ENCODE data around the gene HS2ST1.
"Not testable (repeated sequence)": the region's sequence is repeated elsewhere in the genome, so short reads cannot be mapped to it uniquely, and the experiment has no call there.

HS2ST1 gene

GRCh38 chr1:87017998-87018672 lies 103.7 kb downstream of the HS2ST1 start:
- DNase-seq (ENCODE audit: low read depth in 2 of 2), result no peak

DNA sequence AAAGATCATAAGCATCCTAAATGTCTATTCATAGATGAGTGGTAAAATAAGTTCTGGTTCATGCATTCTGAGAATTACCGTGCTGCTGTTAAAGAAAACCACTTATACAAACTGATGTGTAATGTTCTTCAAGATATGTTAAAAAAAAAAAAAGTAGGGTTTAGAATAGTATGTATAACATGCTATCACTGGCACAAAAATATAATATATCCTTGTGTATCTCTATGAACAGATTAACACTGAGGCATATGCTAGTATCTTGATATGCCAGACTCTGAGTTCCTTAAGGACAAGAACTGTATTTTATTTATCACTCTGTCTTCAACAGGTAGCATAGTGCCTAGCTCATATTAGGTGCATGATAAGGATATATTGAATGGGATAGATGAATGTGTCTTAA lies 108.9 kb downstream of the HS2ST1 start:
- no peak for DNase-seq (ENCODE audit: low read depth in 2 of 2)

DNA sequence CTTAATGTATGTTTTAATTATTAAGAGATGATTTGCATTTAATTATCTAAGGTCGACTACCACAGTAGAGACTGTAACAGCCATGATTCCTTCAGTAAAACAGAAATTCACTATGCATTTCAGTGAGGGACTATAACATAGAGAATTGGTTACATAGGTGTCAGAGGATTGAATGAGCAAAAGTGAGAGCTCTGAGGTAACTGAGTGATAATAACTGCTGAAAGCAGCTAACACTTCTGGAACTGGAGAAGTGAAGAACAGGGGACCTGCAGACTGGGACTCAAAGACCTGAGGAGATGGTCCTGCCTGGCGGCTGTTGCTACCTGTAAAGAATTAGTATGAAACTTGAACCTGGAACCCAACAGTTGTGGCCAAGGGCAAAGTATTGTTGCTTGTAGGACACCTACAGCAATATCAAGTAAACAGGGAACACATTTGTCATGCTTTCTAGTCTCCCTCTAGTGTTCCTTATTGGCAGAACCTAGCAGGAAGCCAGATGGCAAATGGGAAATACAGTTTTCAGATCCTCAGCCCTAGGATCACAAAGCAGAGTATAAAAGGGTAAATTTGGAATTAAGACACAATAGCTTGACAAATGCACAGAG lies 110.6 kb downstream of the HS2ST1 start:
- no peak for DNase-seq (ENCODE audit: low read depth in 2 of 2)

DNA sequence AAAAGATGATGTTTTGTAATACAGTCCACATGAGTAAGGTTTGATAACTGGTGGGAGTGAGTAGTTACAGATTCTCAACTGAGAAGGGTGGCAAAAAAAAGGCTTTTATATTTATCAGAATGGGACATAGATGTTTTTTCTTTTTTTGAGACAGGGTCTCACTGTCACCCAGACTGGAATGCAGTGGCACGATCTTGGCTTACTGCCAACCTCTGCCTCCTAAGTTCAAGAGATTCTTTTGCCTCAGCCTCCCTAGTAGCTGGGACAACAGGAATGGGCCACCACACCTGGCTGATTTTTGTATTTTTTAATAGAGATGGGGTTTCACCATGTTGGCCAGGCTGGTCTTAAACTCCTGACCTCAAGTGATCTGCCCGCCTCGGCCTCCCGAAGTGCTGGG lies 113.1 kb downstream of the HS2ST1 start:
- DNase-seq (ENCODE audit: low read depth in 2 of 2), result not testable (repeated sequence)

- no peak for DNase-seq (ENCODE audit: low read depth in 2 of 2)
Measured at GRCh38 chr1:87028576-87028975, 114.1 kb downstream of the HS2ST1 start.

DNA sequence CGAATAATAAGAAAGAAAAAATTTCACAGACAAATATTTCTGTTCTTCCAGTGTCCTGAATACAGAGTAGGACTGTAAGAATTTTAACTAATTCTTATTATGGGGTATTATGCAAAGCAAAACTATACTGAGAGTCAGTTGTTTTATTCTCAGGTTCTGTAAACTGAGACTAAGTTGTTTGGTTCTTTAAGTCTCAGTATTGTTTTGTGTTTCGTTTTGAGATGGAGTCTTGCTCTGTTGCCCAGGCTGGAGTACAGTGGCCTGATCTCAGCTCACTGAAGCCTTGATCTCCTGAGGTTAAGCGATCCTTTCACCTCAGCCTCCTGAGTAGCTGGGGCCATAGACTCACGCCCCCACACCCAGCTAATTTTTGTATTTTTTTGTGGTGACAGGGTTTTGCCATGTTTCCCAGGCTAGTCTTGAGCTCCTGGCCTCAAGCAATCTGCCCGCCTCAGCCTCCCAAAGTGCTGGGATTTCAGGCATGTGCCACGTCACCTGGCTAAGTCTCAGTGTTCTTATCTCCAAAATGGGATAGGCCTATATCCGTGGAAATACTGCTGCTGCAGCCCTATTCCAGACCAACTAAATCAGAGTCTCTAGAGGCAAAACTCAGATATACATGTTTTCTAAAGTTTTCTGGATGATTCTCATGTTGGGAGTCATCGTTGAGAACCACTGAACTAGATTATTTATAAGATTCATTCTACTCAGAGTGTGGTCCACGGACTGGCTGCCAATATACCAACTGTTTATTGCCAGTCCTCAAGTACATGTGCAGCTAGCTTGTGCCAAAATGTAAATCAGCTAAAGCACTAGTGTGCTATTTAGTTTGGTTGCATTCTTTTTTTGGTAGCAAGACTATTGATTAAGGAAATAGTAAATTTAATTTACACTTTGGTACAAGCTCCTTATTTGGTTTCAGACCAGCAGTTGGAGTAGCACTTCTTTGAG lies 116.6 kb downstream of the HS2ST1 start:
- no peak for DNase-seq (ENCODE audit: low read depth in 2 of 2)

- no peak for DNase-seq (ENCODE audit: low read depth in 2 of 2)
Measured at GRCh38 chr1:87034351-87034750, 119.9 kb downstream of the HS2ST1 start.

DNA sequence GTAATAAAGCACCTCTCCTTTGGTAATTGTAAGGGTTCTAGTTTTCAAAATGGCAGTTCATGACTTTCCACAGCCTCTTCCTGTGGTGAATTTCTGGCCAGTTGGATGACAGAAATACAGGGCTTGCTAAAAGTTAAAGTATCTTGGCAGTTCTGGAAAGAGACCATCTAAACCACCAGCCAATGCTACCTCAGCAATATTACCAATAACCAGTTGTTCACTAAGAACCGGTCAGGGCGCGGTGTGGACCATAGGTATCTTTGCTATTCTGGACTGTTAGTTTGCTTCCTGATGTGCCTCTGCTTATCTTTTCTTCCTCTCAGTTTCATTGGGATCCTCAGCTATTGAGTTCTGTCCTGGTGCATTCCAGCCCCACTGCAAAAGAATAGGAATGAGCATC lies 124.7 kb downstream of the HS2ST1 start:
- no peak for DNase-seq (ENCODE audit: low read depth in 2 of 2)

- no peak for DNase-seq (ENCODE audit: low read depth in 2 of 2)
Measured at GRCh38 chr1:87042111-87042811, 127.8 kb downstream of the HS2ST1 start.

GRCh38 chr1:87044424-87044823 lies 130.0 kb downstream of the HS2ST1 start:
- DNase-seq (ENCODE audit: low read depth in 2 of 2), result no peak

GRCh38 chr1:87044840-87045239 lies 130.4 kb downstream of the HS2ST1 start:
- DNase-seq (ENCODE audit: low read depth in 2 of 2), result no peak

DNA sequence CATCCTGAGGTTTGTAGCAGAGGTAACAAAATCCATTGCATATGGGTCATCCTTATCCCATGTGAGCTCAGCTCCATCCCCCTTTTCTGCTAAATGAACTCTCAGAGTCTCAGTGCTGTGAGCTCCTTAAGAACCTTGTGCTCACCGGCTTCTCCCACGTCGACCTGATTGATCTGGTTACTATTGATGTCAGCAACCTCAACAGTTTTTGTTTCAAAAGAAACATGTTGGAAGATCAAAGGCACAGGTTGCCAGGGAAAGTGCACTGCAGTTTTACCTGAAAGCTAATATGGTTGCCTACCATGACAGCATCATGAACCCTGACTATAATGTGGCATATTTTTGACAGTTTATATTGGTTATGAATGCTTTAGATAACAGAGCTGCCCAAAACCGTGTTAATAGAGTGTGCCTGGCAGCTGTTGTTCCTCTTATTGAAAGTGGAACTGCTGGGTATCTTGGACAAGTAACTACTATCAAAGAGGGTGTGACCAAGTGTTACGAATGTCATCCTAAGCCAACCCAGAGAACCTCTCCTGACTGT lies 131.4 kb downstream of the HS2ST1 start:
- peak; percentile 14 to 18 for DNase-seq (ENCODE audit: low read depth in 2 of 2)

DNA sequence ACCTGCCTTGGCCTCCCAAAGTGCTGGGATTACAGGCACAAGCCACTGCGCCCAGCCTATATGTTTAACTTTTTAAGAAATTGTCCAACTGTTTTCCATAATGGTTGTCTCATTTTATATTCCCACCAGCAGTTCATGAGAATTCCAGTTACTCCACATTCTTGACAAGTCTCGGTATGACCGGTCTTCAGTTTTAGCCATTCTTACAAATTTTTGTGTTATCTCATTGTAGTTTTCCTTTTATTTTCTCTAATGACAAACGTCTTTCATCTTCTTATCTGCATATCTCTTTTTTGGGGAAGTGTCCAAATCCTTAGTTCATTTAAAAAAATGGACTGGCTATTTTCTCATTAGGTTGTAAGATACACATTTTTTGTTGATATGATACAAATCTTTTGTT lies 132.5 kb downstream of the HS2ST1 start:
- DNase-seq (ENCODE audit: low read depth in 2 of 2), result no peak

GRCh38 chr1:87048237-87048636 lies 133.8 kb downstream of the HS2ST1 start:
- DNase-seq (ENCODE audit: low read depth in 2 of 2), result no peak

GRCh38 chr1:87051965-87052364 lies 137.5 kb downstream of the HS2ST1 start:
- no peak for DNase-seq (ENCODE audit: low read depth in 2 of 2)

GRCh38 chr1:87052400-87052799 lies 138.0 kb downstream of the HS2ST1 start:
- no peak for DNase-seq (ENCODE audit: low read depth in 2 of 2)

- DNase-seq (ENCODE audit: low read depth in 2 of 2), result no peak
Measured at GRCh38 chr1:87052961-87053360, 138.5 kb downstream of the HS2ST1 start.

- no peak for DNase-seq (ENCODE audit: low read depth in 2 of 2)
Measured at GRCh38 chr1:87053446-87053845, 139.0 kb downstream of the HS2ST1 start.

- no peak for DNase-seq (ENCODE audit: low read depth in 2 of 2)
Measured at GRCh38 chr1:87056974-87057373, 142.5 kb downstream of the HS2ST1 start.

GRCh38 chr1:87058343-87058649 lies 143.9 kb downstream of the HS2ST1 start:
- no peak for DNase-seq (ENCODE audit: low read depth in 2 of 2)

DNA sequence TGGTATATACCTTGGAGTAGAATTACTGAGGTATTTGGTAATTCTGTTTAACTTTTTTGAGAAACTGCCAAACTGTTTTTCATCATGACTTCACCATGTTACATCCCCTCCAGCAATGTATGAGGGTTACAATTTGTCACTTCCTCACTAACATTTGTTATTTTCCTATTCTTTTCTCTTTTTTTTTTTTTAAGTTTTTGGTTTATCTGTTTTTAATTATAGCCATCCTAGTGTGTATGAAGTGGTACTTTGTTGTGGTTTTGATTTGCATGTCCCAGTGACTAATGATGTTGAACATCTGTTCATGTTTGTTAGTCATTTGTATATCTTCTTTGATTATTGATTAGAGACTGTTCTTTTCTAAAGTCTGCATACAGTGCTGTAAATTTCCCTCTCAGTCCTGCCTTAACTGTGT lies 147.3 kb downstream of the HS2ST1 start:
- DNase-seq (ENCODE audit: low read depth in 2 of 2), result no peak

- DNase-seq (ENCODE audit: low read depth in 2 of 2), result no peak
Measured at GRCh38 chr1:87062687-87063086, 148.3 kb downstream of the HS2ST1 start.
